ENCODE results near the gene PBXIP1. TPM values are rescaled to one million over a fixed set of nuclear protein-coding genes. Genes with fewer than 3 reads are reported as not detected.
A peak's percentile ranks its signal among the peaks of the same experiment; 100 is the strongest.

The PBXIP1 gene
- total and polyA plus RNA-seq, 10 of the 15 experiments (the other 5 are each of a cell fraction or from before 2014, with no cell fraction given), result 0.63 to 25.6 (median 15.4) TPM

- no peak for TF ChIP-seq BMI1 (IDR thresholded peaks at IDR 0.05; ENCODE audit: borderline replicate concordance)
- TF ChIP-seq JUND (IDR thresholded peaks at IDR 0.05; ENCODE audit: low read depth, low read length), result no peak
- TF ChIP-seq, protein P1, sequence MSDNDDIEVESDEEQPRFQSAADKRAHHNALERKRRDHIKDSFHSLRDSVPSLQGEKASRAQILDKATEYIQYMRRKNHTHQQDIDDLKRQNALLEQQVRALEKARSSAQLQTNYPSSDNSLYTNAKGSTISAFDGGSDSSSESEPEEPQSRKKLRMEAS (IDR thresholded peaks at IDR 0.05; ENCODE audit: low read depth, low read length), result peak; percentile 88
- peak; percentile 45; the same call in 1 of the 2 replicates for TF ChIP-seq ATF3 (IDR thresholded peaks at IDR 0.05; ENCODE audit: borderline replicate concordance, extremely low read depth, low read depth, low read length)
- TF ChIP-seq IKZF1 (conservative IDR thresholded peaks at IDR 0.05), result no peak; the same call in 1 of the 2 replicates
- TF ChIP-seq TAF1 (IDR thresholded peaks at IDR 0.05; ENCODE audit: borderline replicate concordance, low read depth, low read length), result no peak
- no peak for TF ChIP-seq ETV6 (conservative IDR thresholded peaks at IDR 0.05 in 1 of 2, IDR thresholded peaks at IDR 0.05 in 1 of 2; ENCODE audit: borderline replicate concordance in 1 of 2, low read depth in 1 of 2)
- TF ChIP-seq, protein P2, sequence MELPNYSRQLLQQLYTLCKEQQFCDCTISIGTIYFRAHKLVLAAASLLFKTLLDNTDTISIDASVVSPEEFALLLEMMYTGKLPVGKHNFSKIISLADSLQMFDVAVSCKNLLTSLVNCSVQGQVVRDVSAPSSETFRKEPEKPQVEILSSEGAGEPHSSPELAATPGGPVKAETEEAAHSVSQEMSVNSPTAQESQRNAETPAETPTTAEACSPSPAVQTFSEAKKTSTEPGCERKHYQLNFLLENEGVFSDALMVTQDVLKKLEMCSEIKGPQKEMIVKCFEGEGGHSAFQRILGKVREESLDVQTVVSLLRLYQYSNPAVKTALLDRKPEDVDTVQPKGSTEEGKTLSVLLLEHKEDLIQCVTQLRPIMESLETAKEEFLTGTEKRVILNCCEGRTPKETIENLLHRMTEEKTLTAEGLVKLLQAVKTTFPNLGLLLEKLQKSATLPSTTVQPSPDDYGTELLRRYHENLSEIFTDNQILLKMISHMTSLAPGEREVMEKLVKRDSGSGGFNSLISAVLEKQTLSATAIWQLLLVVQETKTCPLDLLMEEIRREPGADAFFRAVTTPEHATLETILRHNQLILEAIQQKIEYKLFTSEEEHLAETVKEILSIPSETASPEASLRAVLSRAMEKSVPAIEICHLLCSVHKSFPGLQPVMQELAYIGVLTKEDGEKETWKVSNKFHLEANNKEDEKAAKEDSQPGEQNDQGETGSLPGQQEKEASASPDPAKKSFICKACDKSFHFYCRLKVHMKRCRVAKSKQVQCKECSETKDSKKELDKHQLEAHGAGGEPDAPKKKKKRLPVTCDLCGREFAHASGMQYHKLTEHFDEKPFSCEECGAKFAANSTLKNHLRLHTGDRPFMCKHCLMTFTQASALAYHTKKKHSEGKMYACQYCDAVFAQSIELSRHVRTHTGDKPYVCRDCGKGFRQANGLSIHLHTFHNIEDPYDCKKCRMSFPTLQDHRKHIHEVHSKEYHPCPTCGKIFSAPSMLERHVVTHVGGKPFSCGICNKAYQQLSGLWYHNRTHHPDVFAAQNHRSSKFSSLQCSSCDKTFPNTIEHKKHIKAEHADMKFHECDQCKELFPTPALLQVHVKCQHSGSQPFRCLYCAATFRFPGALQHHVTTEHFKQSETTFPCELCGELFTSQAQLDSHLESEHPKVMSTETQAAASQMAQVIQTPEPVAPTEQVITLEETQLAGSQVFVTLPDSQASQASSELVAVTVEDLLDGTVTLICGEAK (IDR thresholded peaks at IDR 0.05; ENCODE audit: borderline replicate concordance), result peak; percentile 97
- TF ChIP-seq CREM (IDR thresholded peaks at IDR 0.05; ENCODE audit: low read depth), result peak; percentile 33; the same call in 1 of the 2 replicates
- TF ChIP-seq CTCF (IDR thresholded peaks at IDR 0.05 in 2 of 3, conservative IDR thresholded peaks at IDR 0.05 in 1 of 3; ENCODE audit: control insufficient read depth in 2 of 3, extremely low read depth in 1 of 3, insufficient read depth in 1 of 3, low read depth in 3 of 3, low read length in 3 of 3), result no peak
- peak; percentile 93 for TF ChIP-seq FOS (IDR thresholded peaks at IDR 0.05; ENCODE audit: borderline replicate concordance, extremely low read depth, insufficient read length)
- no peak for TF ChIP-seq PAX8 (IDR thresholded peaks at IDR 0.05)
- no peak for TF ChIP-seq RELA (IDR thresholded peaks at IDR 0.05; ENCODE audit: borderline replicate concordance, partially characterized antibody)
- TF ChIP-seq SRF (IDR thresholded peaks at IDR 0.05; ENCODE audit: low read depth in 2 of 2, low read length in 2 of 2), result no peak
- no peak for TF ChIP-seq PAX5 (IDR thresholded peaks at IDR 0.05; ENCODE audit: borderline replicate concordance, low read depth, low read length)
- peak; percentile 72 for TF ChIP-seq NFIC (IDR thresholded peaks at IDR 0.05; ENCODE audit: low read depth, low read length)
- TF ChIP-seq USF1 (IDR thresholded peaks at IDR 0.05; ENCODE audit: borderline replicate concordance, extremely low read length, insufficient read depth, low read depth, low read length), result peak; percentile 81
Observed at GRCh38 chr1:154982897-154983648, 27.2 kb upstream of the PBXIP1 start, which contains the start of gene FLAD1 (continued).
